DOHH2 (cell line): ENCODE results near the gene ZNF263.

ENCODE experiments used
- H3F3A ChIP-seq: fragments of 200-600 bp; sonication (generic), shearing (Covaris generic); 2 replicates; pipeline ENCODE4 v1.6.0; 2016; ENCODE audit warnings: antibody characterized with exemption, mild to moderate bottlenecking; ENCODE audit not compliant: control insufficient read depth, insufficient read depth
- H3K27ac ChIP-seq: fragments of 200-600 bp; sonication (generic); 2 replicates; pipeline ENCODE4 v1.5.1; 2014; ENCODE audit warnings: low read depth, mild to moderate bottlenecking, low read length, moderate library complexity
- H3K27me3 ChIP-seq: fragments of 200-600 bp; sonication (generic); 2 replicates; pipeline ENCODE4 v1.6.1; 2014; ENCODE audit warnings: mild to moderate bottlenecking, low read length, mixed read lengths; ENCODE audit not compliant: control insufficient read depth
- H3K36me3 ChIP-seq: fragments of 200-600 bp; sonication (generic); 2 replicates; pipeline ENCODE4 v1.6.1; 2014; ENCODE audit warnings: mild to moderate bottlenecking, low read length, moderate library complexity, mixed read lengths; ENCODE audit not compliant: control insufficient read depth
- H3K4me1 ChIP-seq: fragments of 200-600 bp; sonication (generic); 2 replicates; pipeline ENCODE4 v1.6.1; 2014; ENCODE audit warnings: mild to moderate bottlenecking, low read length, mixed read lengths; ENCODE audit not compliant: control insufficient read depth
- H3K4me2 ChIP-seq: fragments of 200-600 bp; sonication (generic); 2 replicates; pipeline ENCODE4 v1.6.0; 2014; ENCODE audit warnings: mild to moderate bottlenecking, low read length, moderate library complexity
- H3K4me3 ChIP-seq: fragments of 200-600 bp; sonication (generic); 2 replicates; pipeline ENCODE4 v1.5.1; 2014; ENCODE audit warnings: mild to moderate bottlenecking, low read length, mixed read lengths
- H3K79me2 ChIP-seq: fragments of 200-600 bp; sonication (generic); 2 replicates; pipeline ENCODE4 v1.6.1; 2014; ENCODE audit warnings: mild to moderate bottlenecking, low read length, mixed read lengths; ENCODE audit not compliant: control insufficient read depth
- H3K9me2 ChIP-seq: fragments of 200-600 bp; sonication (generic); replicated peaks from 2 replicates; pipeline ENCODE4 v1.6.1; 2014; ENCODE audit warnings: mild to moderate bottlenecking, low read length, mixed read lengths; ENCODE audit not compliant: control insufficient read depth
- H3K9me3 ChIP-seq: fragments of 200-600 bp; sonication (generic); 2 replicates; pipeline ENCODE4 v1.6.1; 2014; ENCODE audit warnings: antibody characterized with exemption, low read length, mixed read lengths; ENCODE audit not compliant: control insufficient read depth, insufficient read depth
- H4K20me1 ChIP-seq: fragments of 200-600 bp; sonication (generic); 2 replicates; pipeline ENCODE4 v1.6.0; 2014; ENCODE audit warnings: low read depth, mild to moderate bottlenecking, antibody characterized with exemption, low read length, moderate library complexity; ENCODE audit not compliant: control insufficient read depth, insufficient read depth
- EZH2phosphoT487 ChIP-seq: fragments of 200-600 bp; sonication (generic); IDR thresholded peaks from 2 replicates; pipeline ENCODE4 v1.6.1; 2017; ENCODE audit warnings: borderline replicate concordance, mild to moderate bottlenecking, antibody characterized with exemption, low read length, moderate library complexity, mixed read lengths
- TF ChIP-seq, protein P1 (sequence below): fragments of 200-600 bp; sonication (generic); IDR thresholded peaks from one replicate; pipeline ENCODE4 v1.5.1; 2014; ENCODE audit warnings: antibody characterized with exemption, mild to moderate bottlenecking, low read depth, low read length; ENCODE audit not compliant: poor library complexity, severe bottlenecking

Gene ZNF263

GRCh38 chr16:3256146-3256865, 27.0 kb upstream of the ZNF263 start, which contains the start of gene MEFV:
MEFV (minus strand) TSS chr16:3256633; CDS start chr16:3256587, 46 bp downstream.
- Histone ChIP-seq H3K27me3 (no peaks in the 10 kb centered on the region), H3K9me2 (no peaks in the 10 kb centered on the region), H3K79me2 (no peaks in the 10 kb centered on the region), H3K9me3 (no peaks in the 10 kb centered on the region), H3K27ac (no peak within 1 kb of the TSS), H4K20me1 (no peaks in the 10 kb centered on the region), H3K4me3 (no peak within 1 kb of the TSS), H3K36me3 (no peaks in the 10 kb centered on the region), H3F3A (no peaks in the 10 kb centered on the region), H3K4me1 (no peaks in the 10 kb centered on the region), H3K4me2 (no peak within 1 kb of the TSS)
- TF ChIP-seq EZH2phosphoT487, result no peak
- TF ChIP-seq, protein P1, sequence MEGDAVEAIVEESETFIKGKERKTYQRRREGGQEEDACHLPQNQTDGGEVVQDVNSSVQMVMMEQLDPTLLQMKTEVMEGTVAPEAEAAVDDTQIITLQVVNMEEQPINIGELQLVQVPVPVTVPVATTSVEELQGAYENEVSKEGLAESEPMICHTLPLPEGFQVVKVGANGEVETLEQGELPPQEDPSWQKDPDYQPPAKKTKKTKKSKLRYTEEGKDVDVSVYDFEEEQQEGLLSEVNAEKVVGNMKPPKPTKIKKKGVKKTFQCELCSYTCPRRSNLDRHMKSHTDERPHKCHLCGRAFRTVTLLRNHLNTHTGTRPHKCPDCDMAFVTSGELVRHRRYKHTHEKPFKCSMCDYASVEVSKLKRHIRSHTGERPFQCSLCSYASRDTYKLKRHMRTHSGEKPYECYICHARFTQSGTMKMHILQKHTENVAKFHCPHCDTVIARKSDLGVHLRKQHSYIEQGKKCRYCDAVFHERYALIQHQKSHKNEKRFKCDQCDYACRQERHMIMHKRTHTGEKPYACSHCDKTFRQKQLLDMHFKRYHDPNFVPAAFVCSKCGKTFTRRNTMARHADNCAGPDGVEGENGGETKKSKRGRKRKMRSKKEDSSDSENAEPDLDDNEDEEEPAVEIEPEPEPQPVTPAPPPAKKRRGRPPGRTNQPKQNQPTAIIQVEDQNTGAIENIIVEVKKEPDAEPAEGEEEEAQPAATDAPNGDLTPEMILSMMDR, result no peak

GRCh38 chr16:3256866-3257465, 26.3 kb upstream of the ZNF263 start:
- Histone ChIP-seq H4K20me1 (no peaks in the 10 kb centered on the region), H3K4me1 (no peaks in the 10 kb centered on the region), H3K9me3 (no peaks in the 10 kb centered on the region), H3K27ac (no peak overlapping the region), H3F3A (no peaks in the 10 kb centered on the region), H3K4me3 (no peak overlapping the region), H3K27me3 (no peaks in the 10 kb centered on the region), H3K9me2 (no peaks in the 10 kb centered on the region), H3K36me3 (no peaks in the 10 kb centered on the region), H3K79me2 (no peaks in the 10 kb centered on the region), H3K4me2 (no peak overlapping the region)
- TF ChIP-seq, protein P1, result no peak
- no peak for TF ChIP-seq EZH2phosphoT487

GRCh38 chr16:3259836-3260235, 23.5 kb upstream of the ZNF263 start:
- Histone ChIP-seq H3K9me2 (no peaks in the 10 kb centered on the region), H3K4me2 (no peak overlapping the region), H3K4me3 (no peak overlapping the region), H3K9me3 (no peaks in the 10 kb centered on the region), H4K20me1 (no peaks in the 10 kb centered on the region), H3K79me2 (no peaks in the 10 kb centered on the region), H3K27me3 (no peaks in the 10 kb centered on the region), H3F3A (no peaks in the 10 kb centered on the region; the same call in 1 of the 2 replicates), H3K27ac (no peak overlapping the region), H3K4me1 (peaks cover 10% of the 10 kb centered on the region), H3K36me3 (no peaks in the 10 kb centered on the region)
- TF ChIP-seq, protein P1, result no peak
- no peak for TF ChIP-seq EZH2phosphoT487
